Colonic mucosa (tissue), 4 donors: ENCODE data around the gene ACACB. TPM values are rescaled to one million over a fixed set of nuclear protein-coding genes. Genes with fewer than 3 reads are reported as not detected.

ENCODE experiments used
- DNase-seq: peaks from one replicate; pipeline ENCODE4 v3.0.0-alpha.2; 2020
- H3K27ac ChIP-seq: fragments of 200-600 bp; one replicate; pipeline ENCODE4 v1.8.0; 2021
- H3K27me3 ChIP-seq: fragments of 200-600 bp; one replicate; pipeline ENCODE4 v1.8.0; 2021
- H3K36me3 ChIP-seq: fragments of 200-600 bp; one replicate; pipeline ENCODE4 v1.8.0; 2021
- H3K4me1 ChIP-seq: fragments of 200-600 bp; one replicate; pipeline ENCODE4 v1.8.0; 2021; ENCODE audit warnings: mild to moderate bottlenecking
- H3K4me3 ChIP-seq: fragments of 200-600 bp; one replicate; pipeline ENCODE4 v1.8.0; 2021
- H3K9ac ChIP-seq, 2 donors: one replicate each; pipeline ENCODE4 v1.7.0; 2013; ENCODE audit warnings: control low read depth in 2 of 2, low read depth in 2 of 2, low read length in 2 of 2
- H3K9me3 ChIP-seq: fragments of 200-600 bp; one replicate; pipeline ENCODE4 v1.8.0; 2021
- CTCF ChIP-seq: fragments of 200-600 bp; IDR thresholded peaks from one replicate; pipeline ENCODE4 v1.8.0; 2022; ENCODE audit warnings: antibody characterized with exemption, mild to moderate bottlenecking
- intact Hi-C: fragments of 100-400 bp; cut with DNase I; formaldehyde crosslinking; loops from one replicate; pipeline ENCODE4 v1.14.1; 2022
- total RNA-seq, 2 donors: library from RNA; stranded (reverse); fragmentation: NEBNext Ultra II Directional in 1 of 2; extraction: Animal tissue kit (Norgen Biotek cat#: 25700) in 1 of 2; gene quantifications; one replicate each; pipeline ENCODE4 v1.2.1, GENCODE V29; 2021
- donor health status: healthy.
- donor health status: DM: no; HTN: no; CAD: no.
- donor health status: DM: no; HTN: no; CAD: no.

ACACB gene
- total RNA-seq, 2 donors from 2014 or later = 21.3 to 32.8 TPM

- Histone ChIP-seq H3K27me3 (no peaks in the 10 kb centered on the region), H3K9me3 (no peaks in the 10 kb centered on the region), H3K27ac (peak overlapping the region; percentile 48), H3K36me3 (no peaks in the 10 kb centered on the region), H3K4me3 (peak overlapping the region; percentile 39), H3K9ac (peak overlapping the region; percentile 44 to 70), H3K4me1 (peaks cover 5% of the 10 kb centered on the region)
- intact Hi-C loops = no loop called here
- no peak for TF ChIP-seq CTCF
- peak; percentile 29 for DNase-seq
These were observed 37.5 kb downstream of the ACACB start for GRCh38 chr12:109153821-109154441.

- Histone ChIP-seq H3K9ac (peak overlapping the region; percentile 70 to 78), H3K36me3 (no peaks in the 10 kb centered on the region), H3K9me3 (no peaks in the 10 kb centered on the region), H3K4me3 (peak overlapping the region; percentile 39), H3K4me1 (peaks cover 5% of the 10 kb centered on the region), H3K27ac (peak overlapping the region; percentile 48), H3K27me3 (no peaks in the 10 kb centered on the region)
- TF ChIP-seq CTCF = no peak
- DNase-seq = peak; percentile 91
- intact Hi-C loops = no loop called here
These were observed 38.4 kb downstream of the ACACB start for GRCh38 chr12:109154451-109155438.

DNA sequence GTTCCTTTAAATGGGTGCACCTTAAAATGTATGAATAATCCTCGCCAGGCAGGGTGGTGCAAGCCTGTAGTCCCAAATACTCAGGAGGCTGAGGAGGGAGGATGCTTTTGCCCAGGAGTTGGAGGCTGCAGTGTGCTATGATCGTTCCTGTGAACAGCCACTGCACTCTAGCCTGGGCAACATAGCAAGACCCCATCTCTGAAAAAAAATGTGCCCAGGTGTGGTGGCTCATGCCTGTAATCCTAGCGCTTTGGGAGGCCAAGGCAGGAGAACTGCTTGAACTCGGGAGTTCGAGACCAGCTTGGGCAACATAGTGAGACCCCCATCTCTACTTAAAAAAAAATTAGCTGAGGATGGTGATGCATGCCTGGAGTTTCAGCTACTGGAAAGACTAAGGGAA is 39.6 kb downstream of the ACACB start:
- peaks cover 5% of the 10 kb centered on the region for H3K4me1 ChIP-seq
- no peak for TF ChIP-seq CTCF
- no peak overlapping the region for H3K9ac ChIP-seq
- H3K9me3 ChIP-seq = no peaks in the 10 kb centered on the region
- intact Hi-C loops = no loop called here
- H3K36me3 ChIP-seq = no peaks in the 10 kb centered on the region
- no peak overlapping the region for H3K27ac ChIP-seq
- H3K4me3 ChIP-seq = no peak overlapping the region
- H3K27me3 ChIP-seq = no peaks in the 10 kb centered on the region
- no peak for DNase-seq

DNA sequence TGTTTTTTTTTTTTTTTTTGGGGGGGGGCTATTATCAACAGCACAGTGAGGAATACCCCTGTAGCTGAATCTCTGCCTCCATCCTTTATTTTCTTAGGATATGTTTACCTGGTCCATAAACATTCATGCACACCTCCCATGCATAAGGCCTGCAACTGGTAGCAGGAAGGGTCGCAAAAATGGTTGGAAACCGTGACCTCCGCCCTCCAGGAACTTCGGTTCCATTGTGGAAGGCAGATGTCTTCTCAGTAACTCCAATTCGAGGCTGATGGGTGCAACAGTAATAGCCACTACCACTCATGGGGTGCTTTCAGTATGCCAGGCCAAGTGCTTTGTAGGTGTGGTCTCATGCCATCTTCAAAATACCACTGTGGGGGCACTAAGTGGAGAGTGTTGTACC is 40.2 kb downstream of the ACACB start:
- DNase-seq = no peak
- Histone ChIP-seq H3K4me1 (peaks cover 5% of the 10 kb centered on the region), H3K9ac (no peak overlapping the region), H3K4me3 (no peak overlapping the region), H3K27me3 (no peaks in the 10 kb centered on the region), H3K27ac (no peak overlapping the region), H3K9me3 (no peaks in the 10 kb centered on the region), H3K36me3 (no peaks in the 10 kb centered on the region)
- intact Hi-C loops = no loop called here
- no peak for TF ChIP-seq CTCF

DNA sequence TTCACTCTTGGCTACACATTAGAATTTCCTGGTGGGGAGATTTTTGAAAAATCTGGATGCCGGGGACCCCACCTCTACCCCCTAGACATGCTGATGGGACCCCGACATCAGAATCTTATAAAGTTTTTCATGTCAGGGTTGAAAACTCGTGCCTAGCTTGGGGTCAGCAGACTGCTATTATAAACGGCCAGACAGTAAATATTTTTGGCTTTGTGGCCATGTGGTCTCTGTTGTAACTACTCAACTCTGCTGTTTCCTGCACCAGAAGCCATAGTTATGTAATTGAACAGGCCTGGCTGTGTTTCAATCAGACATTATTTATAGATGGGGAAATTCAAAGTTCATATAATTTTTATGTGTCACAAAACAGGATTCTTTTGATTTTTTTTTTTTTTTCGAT is 41.6 kb downstream of the ACACB start:
- TF ChIP-seq CTCF = no peak
- Histone ChIP-seq H3K36me3 (no peaks in the 10 kb centered on the region), H3K9me3 (no peaks in the 10 kb centered on the region), H3K9ac (no peak overlapping the region), H3K27ac (no peak overlapping the region), H3K4me3 (no peak overlapping the region), H3K4me1 (peaks cover 5% of the 10 kb centered on the region), H3K27me3 (no peaks in the 10 kb centered on the region)
- intact Hi-C loops = no loop called here
- no peak for DNase-seq
